ENCODE data around the gene GCFC2.

GCFC2 gene

GRCh38 chr2:75737961-75738360 is 27.2 kb upstream of the GCFC2 start:
- no peak for TF ChIP-seq ZNF565 (CRISPR knock-in tag; conservative IDR thresholded peaks at IDR 0.05; ENCODE audit: low read depth)
- no peak for TF ChIP-seq PATZ1 (CRISPR knock-in tag; IDR thresholded peaks at IDR 0.05; ENCODE audit: borderline replicate concordance)
- no peak for TF ChIP-seq RARB (CRISPR knock-in tag; IDR thresholded peaks at IDR 0.05)
- no peak for TF ChIP-seq OSR1 (CRISPR knock-in tag; IDR thresholded peaks at IDR 0.05)
- TF ChIP-seq ZNF8 (CRISPR knock-in tag; IDR thresholded peaks at IDR 0.05): no peak
- TF ChIP-seq ISL1 (CRISPR knock-in tag; IDR thresholded peaks at IDR 0.05): no peak
- no peak for TF ChIP-seq ZC3H10 (CRISPR knock-in tag; IDR thresholded peaks at IDR 0.05)
- ATAC-seq: no peak

DNA sequence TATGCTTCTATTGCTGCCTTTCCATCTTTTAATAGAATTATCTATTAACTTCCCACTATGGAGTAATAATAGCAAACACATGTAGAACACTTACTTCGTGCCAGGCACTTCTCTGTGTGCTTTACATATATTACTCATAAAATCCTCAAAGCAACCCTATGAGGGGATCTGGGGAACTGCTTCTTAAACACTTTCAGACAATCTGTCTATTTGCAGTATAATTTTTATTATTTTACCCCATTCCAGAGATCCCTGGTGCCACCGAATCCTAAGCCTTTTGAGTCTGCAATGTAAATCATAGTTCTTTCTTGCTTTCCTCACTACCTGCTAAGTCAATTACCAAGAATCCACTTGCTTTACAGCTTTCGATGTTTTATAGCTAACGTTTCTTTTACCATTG is 25.6 kb upstream of the GCFC2 start:
- TF ChIP-seq ZNF565 (CRISPR knock-in tag; conservative IDR thresholded peaks at IDR 0.05; ENCODE audit: low read depth) (no peak), CREB5 (CRISPR knock-in tag; IDR thresholded peaks at IDR 0.05; ENCODE audit: low read depth) (no peak), RARB (CRISPR knock-in tag; IDR thresholded peaks at IDR 0.05) (no peak), POU6F1 (CRISPR knock-in tag; IDR thresholded peaks at IDR 0.05; ENCODE audit: borderline replicate concordance, low read depth) (no peak), BACH2 (CRISPR knock-in tag; IDR thresholded peaks at IDR 0.05; ENCODE audit: borderline replicate concordance) (no peak), ZNF8 (CRISPR knock-in tag; IDR thresholded peaks at IDR 0.05) (no peak), ISL1 (CRISPR knock-in tag; IDR thresholded peaks at IDR 0.05) (no peak)
- TF ChIP-seq, protein P1, sequence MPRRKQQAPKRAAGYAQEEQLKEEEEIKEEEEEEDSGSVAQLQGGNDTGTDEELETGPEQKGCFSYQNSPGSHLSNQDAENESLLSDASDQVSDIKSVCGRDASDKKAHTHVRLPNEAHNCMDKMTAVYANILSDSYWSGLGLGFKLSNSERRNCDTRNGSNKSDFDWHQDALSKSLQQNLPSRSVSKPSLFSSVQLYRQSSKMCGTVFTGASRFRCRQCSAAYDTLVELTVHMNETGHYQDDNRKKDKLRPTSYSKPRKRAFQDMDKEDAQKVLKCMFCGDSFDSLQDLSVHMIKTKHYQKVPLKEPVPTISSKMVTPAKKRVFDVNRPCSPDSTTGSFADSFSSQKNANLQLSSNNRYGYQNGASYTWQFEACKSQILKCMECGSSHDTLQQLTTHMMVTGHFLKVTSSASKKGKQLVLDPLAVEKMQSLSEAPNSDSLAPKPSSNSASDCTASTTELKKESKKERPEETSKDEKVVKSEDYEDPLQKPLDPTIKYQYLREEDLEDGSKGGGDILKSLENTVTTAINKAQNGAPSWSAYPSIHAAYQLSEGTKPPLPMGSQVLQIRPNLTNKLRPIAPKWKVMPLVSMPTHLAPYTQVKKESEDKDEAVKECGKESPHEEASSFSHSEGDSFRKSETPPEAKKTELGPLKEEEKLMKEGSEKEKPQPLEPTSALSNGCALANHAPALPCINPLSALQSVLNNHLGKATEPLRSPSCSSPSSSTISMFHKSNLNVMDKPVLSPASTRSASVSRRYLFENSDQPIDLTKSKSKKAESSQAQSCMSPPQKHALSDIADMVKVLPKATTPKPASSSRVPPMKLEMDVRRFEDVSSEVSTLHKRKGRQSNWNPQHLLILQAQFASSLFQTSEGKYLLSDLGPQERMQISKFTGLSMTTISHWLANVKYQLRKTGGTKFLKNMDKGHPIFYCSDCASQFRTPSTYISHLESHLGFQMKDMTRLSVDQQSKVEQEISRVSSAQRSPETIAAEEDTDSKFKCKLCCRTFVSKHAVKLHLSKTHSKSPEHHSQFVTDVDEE (CRISPR knock-in tag; IDR thresholded peaks at IDR 0.05): no peak
- ATAC-seq: no peak

- no peak for TF ChIP-seq ZFP3 (CRISPR knock-in tag; IDR thresholded peaks at IDR 0.05)
- no peak for TF ChIP-seq ESRRG (CRISPR knock-in tag; IDR thresholded peaks at IDR 0.05)
- TF ChIP-seq, protein P1 (CRISPR knock-in tag; IDR thresholded peaks at IDR 0.05): no peak
- TF ChIP-seq PPARA (CRISPR knock-in tag; IDR thresholded peaks at IDR 0.05; ENCODE audit: borderline replicate concordance): no peak
- TF ChIP-seq GLIS3 (CRISPR knock-in tag; IDR thresholded peaks at IDR 0.05): no peak
- no peak for TF ChIP-seq ZNF70 (CRISPR knock-in tag; IDR thresholded peaks at IDR 0.05)
- no peak for TF ChIP-seq CSDC2 (CRISPR knock-in tag; IDR thresholded peaks at IDR 0.05)
- no peak for TF ChIP-seq ZC3H10 (CRISPR knock-in tag; IDR thresholded peaks at IDR 0.05)
- TF ChIP-seq ISL1 (CRISPR knock-in tag; IDR thresholded peaks at IDR 0.05): no peak
- no peak for TF ChIP-seq ZFP30 (CRISPR knock-in tag; IDR thresholded peaks at IDR 0.05)
- TF ChIP-seq TCF4 (CRISPR knock-in tag; IDR thresholded peaks at IDR 0.05; ENCODE audit: borderline replicate concordance): no peak
- no peak for TF ChIP-seq ZNF8 (CRISPR knock-in tag; IDR thresholded peaks at IDR 0.05)
- no peak for TF ChIP-seq TOX (CRISPR knock-in tag; IDR thresholded peaks at IDR 0.05; ENCODE audit: borderline replicate concordance)
- TF ChIP-seq SNAI2 (CRISPR knock-in tag; IDR thresholded peaks at IDR 0.05): no peak
- TF ChIP-seq CREB5 (CRISPR knock-in tag; IDR thresholded peaks at IDR 0.05; ENCODE audit: low read depth): no peak
- no peak for TF ChIP-seq ZNF565 (CRISPR knock-in tag; conservative IDR thresholded peaks at IDR 0.05; ENCODE audit: low read depth)
- no peak for TF ChIP-seq POU6F1 (CRISPR knock-in tag; IDR thresholded peaks at IDR 0.05; ENCODE audit: borderline replicate concordance, low read depth)
These were observed 19.1 kb upstream of the GCFC2 start for GRCh38 chr2:75729861-75730260.

More at GRCh38 chr2:75729861-75730260, 19.1 kb upstream of the GCFC2 start:
- no peak for ATAC-seq
